Amygdala (tissue), 56 donors: ENCODE results near the gene CLEC16A.

ENCODE experiments used
- DNase-seq, 56 donors: peaks; one replicate each; lab custom pipeline; 2025; lab: John Stamatoyannopoulos, UW

The CLEC16A gene

GRCh38 chr16:11178424-11178823 is 234.1 kb downstream of the CLEC16A start:
- no peak for DNase-seq

- DNase-seq, result no peak
These were observed 235.2 kb downstream of the CLEC16A start for GRCh38 chr16:11179574-11179973.

- no peak for DNase-seq
These were observed 236.1 kb downstream of the CLEC16A start for GRCh38 chr16:11180489-11180888.

GRCh38 chr16:11181242-11181898 is 237.0 kb downstream of the CLEC16A start:
- no peak for DNase-seq

- peak in 1 of 56 donors; percentile 11 for DNase-seq
These were observed 237.5 kb downstream of the CLEC16A start for GRCh38 chr16:11181899-11182279.

- no peak for DNase-seq
These were observed 238.0 kb downstream of the CLEC16A start for GRCh38 chr16:11182411-11182810.

GRCh38 chr16:11183035-11183812 is 238.9 kb downstream of the CLEC16A start:
- DNase-seq, result no peak

- DNase-seq, result no peak
These were observed 239.6 kb downstream of the CLEC16A start for GRCh38 chr16:11183951-11184350.

GRCh38 chr16:11187522-11188023 is 243.2 kb downstream of the CLEC16A start:
- DNase-seq, result no peak

- DNase-seq, result peak in 13 of 56 donors; percentile 0 to 23 (median 11)
These were observed 244.7 kb downstream of the CLEC16A start for GRCh38 chr16:11188801-11189740.

GRCh38 chr16:11190588-11191560 is 246.5 kb downstream of the CLEC16A start:
- no peak for DNase-seq

GRCh38 chr16:11191665-11192064 is 247.3 kb downstream of the CLEC16A start:
- DNase-seq, result no peak

GRCh38 chr16:11193494-11193893 is 249.1 kb downstream of the CLEC16A start:
- no peak for DNase-seq

GRCh38 chr16:11194913-11195312 is 250.5 kb downstream of the CLEC16A start:
- DNase-seq, result no peak

- DNase-seq, result no peak
These were observed 252.0 kb downstream of the CLEC16A start for GRCh38 chr16:11196286-11196828.

- no peak for DNase-seq
These were observed 254.0 kb downstream of the CLEC16A start for GRCh38 chr16:11198375-11198774.

GRCh38 chr16:11198828-11199227 is 254.5 kb downstream of the CLEC16A start:
- DNase-seq, result no peak

GRCh38 chr16:11200592-11200991 is 256.2 kb downstream of the CLEC16A start:
- DNase-seq, result no peak
